Measurements from ENCODE around the gene CCL14.
"Not testable (repeated sequence)": the region's sequence is repeated elsewhere in the genome, so short reads cannot be mapped to it uniquely, and the experiment has no call there.

CCL14 gene

GRCh38 chr17:35949401-35949800 is 37.1 kb downstream of the CCL14 start:
- in situ Hi-C loops (cut with HindIII; ENCODE audit: low sequenced_read_pairs), result no loop called here
- TF ChIP-seq CTCF (IDR thresholded peaks at IDR 0.05; ENCODE audit: low read depth, low read length), result no peak
- H3K4me3 ChIP-seq (ENCODE audit: low read depth, low read length), result no peak overlapping the region
- DNase-seq (ENCODE audit: low read depth, low spot score), result peak; percentile 32

GRCh38 chr17:35948092-35948491 is 38.4 kb downstream of the CCL14 start:
- in situ Hi-C loops (cut with HindIII; ENCODE audit: low sequenced_read_pairs), result no loop called here
- no peak for TF ChIP-seq CTCF (IDR thresholded peaks at IDR 0.05; ENCODE audit: low read depth, low read length)
- no peak for DNase-seq (ENCODE audit: low read depth, low spot score)
- no peak overlapping the region for H3K4me3 ChIP-seq (ENCODE audit: low read depth, low read length)

- DNase-seq (ENCODE audit: low read depth, low spot score), result peak; percentile 14
- in situ Hi-C loops (cut with HindIII; ENCODE audit: low sequenced_read_pairs), result no loop called here
- TF ChIP-seq CTCF (IDR thresholded peaks at IDR 0.05; ENCODE audit: low read depth, low read length), result peak; percentile 90
- H3K4me3 ChIP-seq (ENCODE audit: low read depth, low read length), result no peak overlapping the region
Observed at GRCh38 chr17:35947156-35947585, 39.4 kb downstream of the CCL14 start.

GRCh38 chr17:35944151-35944550 is 42.4 kb downstream of the CCL14 start:
- no peak overlapping the region for H3K4me3 ChIP-seq (ENCODE audit: low read depth, low read length)
- no peak for TF ChIP-seq CTCF (IDR thresholded peaks at IDR 0.05; ENCODE audit: low read depth, low read length)
- no peak for DNase-seq (ENCODE audit: low read depth, low spot score)
- in situ Hi-C loops (cut with HindIII; ENCODE audit: low sequenced_read_pairs), result no loop called here

GRCh38 chr17:35943537-35943936 is 43.0 kb downstream of the CCL14 start, which contains the start of gene LYZL6:
LYZL6 (minus strand) TSS chr17:35943713; CDS start chr17:35939356, 4,357 bp downstream.
- H3K4me3 ChIP-seq (ENCODE audit: low read depth, low read length), result no peak within 1 kb of the TSS
- TF ChIP-seq CTCF (IDR thresholded peaks at IDR 0.05; ENCODE audit: low read depth, low read length), result no peak
- no peak for DNase-seq (ENCODE audit: low read depth, low spot score)
- in situ Hi-C loops (cut with HindIII; ENCODE audit: low sequenced_read_pairs), result no loop called here

- DNase-seq (ENCODE audit: low read depth, low spot score), result no peak
- no peak for TF ChIP-seq CTCF (IDR thresholded peaks at IDR 0.05; ENCODE audit: low read depth, low read length)
- in situ Hi-C loops (cut with HindIII; ENCODE audit: low sequenced_read_pairs), result no loop called here
- no peak overlapping the region for H3K4me3 ChIP-seq (ENCODE audit: low read depth, low read length)
Observed at GRCh38 chr17:35942588-35943186, 43.8 kb downstream of the CCL14 start.

- H3K4me3 ChIP-seq (ENCODE audit: low read depth, low read length); in situ Hi-C loops (cut with HindIII; ENCODE audit: low sequenced_read_pairs); DNase-seq (ENCODE audit: low read depth, low spot score): not testable (repeated sequence)
Observed at GRCh38 chr17:35938492-35938891, 48.0 kb downstream of the CCL14 start.
